NCI-H2171 (cell line): ENCODE results near the gene PAPSS1.
"Not testable (repeated sequence)": the region's sequence is repeated elsewhere in the genome, so short reads cannot be mapped to it uniquely, and the experiment has no call there.

Experiments
- DNase-seq: peaks from one replicate; lab custom pipeline; 2025; lab: John Stamatoyannopoulos, UW

The PAPSS1 gene

DNA sequence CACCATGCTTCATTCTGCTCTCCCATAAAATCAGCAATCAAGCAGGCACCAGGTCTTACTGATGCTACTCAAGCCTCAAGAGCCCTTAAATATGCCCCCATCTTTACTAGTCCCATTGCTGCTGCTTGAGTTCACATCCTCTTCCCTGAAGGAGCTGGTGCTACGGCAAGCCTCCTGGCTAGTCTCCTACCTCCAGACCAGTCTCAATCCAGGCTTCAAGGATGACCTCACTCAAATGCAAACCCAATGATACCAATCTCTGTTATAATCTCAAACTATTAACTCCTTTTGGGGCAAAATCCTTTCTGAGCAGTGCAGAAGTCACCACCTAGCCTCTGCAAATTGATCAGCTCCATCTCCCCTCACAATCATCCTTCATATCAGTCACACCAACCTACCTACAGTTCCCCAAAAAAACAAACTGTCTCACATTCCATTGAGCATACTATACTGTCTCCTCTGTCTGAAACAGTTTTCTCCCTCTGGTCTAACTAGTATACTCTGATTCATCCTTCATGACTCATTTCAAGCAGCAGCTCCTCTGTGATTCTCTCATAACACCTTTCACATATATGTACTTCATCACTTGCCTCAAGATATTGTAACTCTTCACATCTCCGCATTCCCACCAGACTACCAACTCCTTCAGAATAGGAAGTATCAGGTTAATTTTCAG is 30.0 kb downstream of the PAPSS1 start:
- DNase-seq: no peak

DNA sequence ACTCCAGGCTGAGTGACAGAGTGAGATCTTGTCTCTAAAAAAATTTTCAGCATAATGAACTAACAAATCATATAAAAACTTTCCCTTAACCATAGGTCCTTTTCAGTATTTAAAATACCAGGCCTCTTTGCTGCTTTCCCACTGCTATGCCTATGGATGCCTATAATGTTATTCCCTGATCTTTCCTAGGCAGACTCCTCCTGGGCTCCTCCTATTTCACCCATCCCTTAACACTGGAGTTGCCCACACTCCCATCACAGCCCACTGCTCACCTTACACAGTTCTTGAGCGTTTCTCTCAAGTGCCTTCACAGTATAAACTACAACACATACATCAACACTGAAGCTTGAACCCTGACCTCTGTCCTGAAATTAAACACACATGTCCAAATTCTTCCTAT is 31.6 kb downstream of the PAPSS1 start:
- DNase-seq: no peak

DNA sequence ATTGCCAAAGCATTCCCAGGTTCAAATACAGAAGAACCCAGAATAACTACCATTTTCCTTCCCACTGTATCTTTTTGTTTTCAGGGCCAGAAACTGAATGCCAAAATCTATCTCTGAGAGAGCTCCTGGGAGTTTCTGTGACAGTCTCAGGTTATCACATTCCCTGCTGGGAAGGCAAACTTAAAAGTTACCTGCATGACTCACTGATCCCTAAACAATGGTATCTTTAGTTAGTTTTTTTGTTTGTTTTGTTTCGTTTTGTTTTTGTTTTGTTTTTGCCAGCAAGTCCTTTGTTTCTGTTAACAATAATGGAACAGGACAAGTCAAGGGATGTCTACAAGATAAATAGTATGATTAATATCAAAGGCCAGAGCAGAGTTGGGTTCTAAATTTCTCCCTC is 34.3 kb downstream of the PAPSS1 start:
- DNase-seq: no peak

DNA sequence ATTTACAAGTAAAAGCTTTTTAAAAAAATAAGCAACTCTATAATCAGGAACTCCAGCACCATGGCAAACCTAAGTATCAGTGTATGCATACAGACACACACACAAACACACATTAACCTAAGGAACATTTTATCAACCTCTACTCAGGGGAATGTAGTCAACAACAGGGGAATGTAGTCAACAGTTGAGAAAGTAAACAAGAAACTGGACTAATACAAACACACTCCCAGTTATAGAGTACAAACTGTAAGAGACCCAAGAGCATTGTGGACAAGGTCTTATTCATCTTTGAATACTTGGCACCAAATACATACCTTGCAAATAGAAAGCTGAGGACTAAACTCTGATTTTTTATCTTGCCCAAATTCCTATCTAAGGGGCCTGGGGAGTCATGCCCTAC is 36.2 kb downstream of the PAPSS1 start:
- no peak for DNase-seq

DNA sequence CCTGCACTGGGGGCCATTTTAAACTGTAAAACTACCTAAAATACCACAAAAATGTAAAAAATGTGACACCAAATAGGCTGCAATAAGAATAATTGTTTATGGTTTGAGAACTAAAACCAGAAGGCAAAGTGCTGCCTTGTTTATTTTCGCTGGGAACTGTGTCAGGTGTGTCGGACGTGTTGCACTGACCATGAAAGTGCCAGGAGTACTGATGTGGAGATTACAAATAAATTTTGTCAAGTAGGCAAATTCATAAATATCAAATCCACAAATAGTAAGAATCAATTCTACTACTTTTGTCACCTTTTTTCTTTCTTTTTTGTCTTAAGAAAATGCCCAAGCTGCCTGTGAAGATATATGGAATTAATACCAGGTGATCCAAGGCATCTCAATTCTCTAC is 37.7 kb downstream of the PAPSS1 start:
- DNase-seq: no peak

DNA sequence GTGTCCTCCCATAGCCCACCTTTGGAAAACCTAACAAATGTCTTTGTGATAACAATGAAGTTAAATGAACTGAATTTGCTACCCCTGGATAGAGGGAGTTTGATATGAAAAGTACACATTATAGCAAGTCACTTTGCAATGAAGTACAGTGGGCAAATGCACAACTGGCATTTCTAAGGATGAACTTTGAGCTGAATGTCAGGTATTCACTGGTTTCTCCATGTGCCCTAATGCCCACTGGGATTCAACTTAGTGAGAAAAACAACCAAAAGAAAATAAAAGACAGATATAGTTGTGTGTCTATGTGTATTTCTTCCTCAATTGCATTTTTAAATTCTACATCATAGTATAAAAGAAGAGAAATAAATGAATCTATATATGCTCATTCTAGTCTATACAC is 51.0 kb downstream of the PAPSS1 start:
- DNase-seq: no peak

DNA sequence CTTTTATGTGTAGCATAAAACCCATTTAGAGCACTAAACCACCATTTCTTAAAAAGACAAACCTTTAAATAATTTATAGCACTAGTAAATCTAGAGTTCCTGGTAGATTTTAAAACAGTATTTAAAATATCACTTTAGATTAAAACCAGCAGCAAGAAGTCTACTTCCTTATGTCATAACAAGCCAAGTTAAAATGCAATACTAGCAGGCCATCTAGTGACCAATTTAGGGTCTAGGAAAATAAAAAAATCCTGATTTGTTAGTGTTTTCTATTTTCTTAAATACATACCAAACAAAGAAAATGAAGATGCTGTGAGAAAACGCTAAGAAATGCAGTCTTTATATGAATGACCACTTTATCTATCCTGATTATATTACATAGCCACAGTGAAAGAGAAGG is 53.9 kb downstream of the PAPSS1 start:
- DNase-seq: no peak

DNA sequence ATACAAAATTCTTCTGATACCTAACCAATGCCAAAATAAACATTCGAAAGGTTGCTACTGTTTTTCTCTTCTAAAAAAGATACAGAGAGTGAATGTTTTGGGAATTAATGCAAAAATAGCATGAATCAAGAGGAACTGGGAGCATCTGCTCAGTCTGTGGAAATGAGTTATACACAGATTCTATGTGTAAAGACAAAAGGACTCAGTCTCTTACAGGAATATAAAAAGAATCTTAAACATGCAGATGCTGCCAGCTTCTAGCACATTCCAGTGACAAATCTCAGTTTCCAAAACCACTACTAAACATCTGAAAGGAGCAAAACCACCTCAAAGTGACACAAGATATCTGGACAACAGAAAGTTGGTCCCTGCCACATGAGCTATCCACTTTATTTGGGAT is 55.0 kb downstream of the PAPSS1 start:
- no peak for DNase-seq

DNA sequence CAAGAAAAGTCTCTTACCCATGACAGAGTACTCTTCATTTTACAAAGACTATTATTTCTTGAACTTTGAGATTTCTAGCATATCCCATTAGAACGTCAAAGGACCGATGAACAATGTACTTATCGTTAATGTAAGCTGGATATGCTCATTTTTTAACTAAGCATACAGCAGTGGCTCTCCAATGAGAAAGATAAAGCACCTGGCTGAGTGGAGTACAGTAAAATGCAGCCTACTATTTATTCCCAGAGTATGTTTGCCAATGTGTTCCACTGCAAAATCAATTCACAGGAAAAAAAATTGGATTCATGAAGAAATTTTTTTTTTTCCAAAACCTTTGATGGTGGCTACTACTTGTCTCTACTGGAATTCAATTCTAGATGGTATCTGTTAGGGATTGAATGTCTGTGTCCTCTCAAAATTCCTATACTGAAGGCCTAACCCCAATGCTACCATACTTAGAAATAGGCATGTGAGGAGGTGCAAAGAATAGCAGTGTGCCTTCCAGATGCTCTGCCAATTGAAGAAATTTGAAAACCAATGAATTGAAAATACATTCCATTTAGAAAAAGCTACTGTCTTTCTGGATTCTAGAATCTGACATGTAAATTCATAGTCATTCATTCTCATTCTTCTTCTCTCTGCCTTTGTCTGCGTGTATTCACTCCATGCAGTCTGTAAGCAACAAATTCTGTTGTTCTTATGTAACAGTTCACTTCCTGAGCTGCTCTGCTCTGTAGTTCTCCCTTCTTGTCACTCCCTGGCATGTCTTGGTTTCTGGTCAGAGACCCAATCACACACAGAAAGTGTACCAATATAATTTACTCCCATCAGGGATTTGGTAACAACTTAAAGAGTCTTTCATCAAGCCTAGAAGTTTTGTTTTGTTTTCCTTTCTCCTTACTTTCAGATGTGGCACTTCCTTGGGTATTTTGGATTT is 61.4 kb downstream of the PAPSS1 start:
- DNase-seq: no peak

DNA sequence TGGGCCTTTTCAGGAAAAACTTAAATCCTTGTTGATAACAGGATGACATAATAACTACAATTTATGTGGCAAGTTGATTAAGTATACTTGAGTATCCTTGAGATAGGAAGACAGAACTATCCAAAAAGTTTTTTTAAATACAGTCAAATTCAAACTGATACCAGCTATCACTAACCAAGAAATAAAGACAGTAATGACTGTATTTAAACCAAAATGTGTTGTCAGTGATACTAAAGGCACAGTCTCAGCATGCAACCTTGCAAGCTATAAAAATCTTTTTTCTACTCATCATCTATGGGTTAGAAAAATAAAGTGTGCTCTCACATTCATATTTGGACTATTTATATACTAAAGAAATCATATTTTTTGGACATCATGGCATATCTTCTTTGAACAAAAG is 64.7 kb downstream of the PAPSS1 start:
- no peak for DNase-seq

DNA sequence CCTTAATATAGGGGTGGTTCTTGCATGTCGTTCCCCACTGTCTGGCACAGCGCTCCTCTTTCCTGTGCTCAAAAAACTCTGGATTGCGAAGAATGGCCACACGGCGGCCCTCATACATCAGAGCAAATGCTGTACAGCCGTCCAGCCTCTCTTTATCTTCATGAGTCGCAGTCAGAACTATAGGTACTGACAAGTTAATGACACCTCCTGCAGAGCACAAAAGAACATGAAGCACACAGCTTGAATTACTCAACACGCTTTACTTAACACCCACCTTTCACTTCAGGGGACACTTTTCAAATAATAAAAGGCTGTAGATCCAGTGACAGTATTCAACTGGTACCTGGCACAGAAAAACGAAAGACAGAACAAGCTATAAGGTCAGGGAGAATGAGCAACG is 65.3 kb downstream of the PAPSS1 start:
- no peak for DNase-seq

DNA sequence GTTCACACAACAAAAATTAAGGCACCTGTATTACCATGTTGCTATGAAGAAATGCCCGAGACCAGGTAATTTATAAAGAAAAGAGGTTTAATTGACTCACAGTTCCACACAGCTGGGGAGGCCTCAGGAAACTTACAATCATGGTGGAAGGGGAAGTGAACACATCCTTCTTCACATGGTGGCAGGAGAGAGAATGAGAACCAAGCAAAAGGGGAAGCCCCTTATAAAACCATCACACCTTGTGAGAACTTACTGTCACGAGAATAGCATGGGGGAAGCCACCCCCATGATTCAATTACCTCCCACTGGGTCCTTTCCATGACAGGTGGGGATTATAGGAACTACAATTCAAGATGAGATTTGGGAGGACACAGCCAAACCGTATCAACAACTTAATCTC is 68.6 kb downstream of the PAPSS1 start:
- DNase-seq: not testable (repeated sequence)

DNA sequence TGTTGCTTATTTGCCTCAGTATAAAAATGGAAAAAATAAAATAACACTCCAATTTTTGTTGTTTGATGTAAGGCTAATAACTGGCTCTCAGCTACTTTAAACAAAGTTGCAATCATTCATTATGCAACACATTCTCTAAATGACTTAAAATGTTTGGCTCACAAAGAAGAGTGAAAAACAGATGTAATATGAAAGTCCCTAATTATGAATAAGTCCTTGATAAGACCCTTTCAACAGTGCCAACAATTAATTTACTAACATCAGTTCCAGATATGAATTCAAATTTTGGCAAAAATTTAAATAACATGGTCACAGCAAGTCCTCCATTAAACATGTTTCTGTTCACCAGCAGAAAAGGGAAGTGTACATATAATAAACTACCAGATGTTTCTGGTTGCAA is 69.8 kb downstream of the PAPSS1 start:
- DNase-seq: no peak

DNA sequence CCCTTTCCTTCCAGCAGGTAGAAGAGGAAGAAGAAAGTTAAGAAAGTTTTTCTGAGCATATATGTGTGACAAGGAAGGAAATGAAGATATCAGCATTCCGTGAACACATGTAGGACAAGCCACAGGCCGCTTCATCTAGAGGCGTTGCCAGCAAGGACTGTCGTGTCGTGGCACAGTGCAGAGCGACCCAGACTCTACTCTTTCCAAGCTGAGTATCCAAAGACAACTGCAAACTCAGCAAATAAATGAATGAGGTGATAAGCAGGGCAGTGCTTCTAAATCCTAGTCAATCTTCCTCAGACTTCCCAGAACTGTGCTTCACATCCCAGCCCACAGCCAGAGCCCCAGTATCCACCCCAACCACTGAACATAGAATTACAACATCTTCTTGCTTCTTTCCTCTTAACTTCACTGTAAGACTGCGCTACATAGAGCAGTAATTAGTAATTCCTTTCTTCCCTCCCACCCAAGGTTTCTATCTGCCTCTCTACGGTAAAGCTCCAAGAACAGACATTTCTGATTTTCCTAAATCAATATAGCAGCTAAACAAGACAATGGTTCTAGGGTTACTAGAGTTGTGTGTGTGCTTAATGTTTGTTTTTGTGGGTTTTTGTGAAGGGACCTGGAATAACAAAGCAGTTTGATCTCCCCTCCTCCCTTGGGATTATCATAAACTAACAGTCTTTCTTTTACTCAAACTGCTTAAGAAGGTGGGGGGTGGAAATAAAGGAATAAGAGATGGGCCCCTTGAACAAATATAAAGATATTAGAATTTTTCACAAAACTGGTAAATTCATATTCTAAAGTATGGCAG is 71.6 kb downstream of the PAPSS1 start:
- DNase-seq: no peak

DNA sequence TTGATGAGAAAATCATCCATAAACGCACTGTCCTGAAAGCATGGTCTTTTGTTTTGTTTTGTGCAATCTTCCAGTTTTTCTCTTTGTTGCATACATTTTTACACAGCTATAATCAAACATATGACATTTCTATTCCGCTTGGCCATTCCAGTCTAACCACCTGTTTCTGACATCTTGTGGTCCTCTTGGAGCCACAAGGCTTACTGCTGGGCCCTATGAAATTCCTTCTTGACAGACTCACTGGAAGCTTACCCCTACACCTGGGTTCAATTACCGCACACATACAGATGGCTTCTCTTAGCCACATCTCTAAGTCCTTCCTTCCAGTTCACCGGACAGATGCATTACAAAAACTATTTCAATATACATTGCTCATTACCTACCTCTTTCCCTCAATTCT is 72.4 kb downstream of the PAPSS1 start:
- DNase-seq: no peak

DNA sequence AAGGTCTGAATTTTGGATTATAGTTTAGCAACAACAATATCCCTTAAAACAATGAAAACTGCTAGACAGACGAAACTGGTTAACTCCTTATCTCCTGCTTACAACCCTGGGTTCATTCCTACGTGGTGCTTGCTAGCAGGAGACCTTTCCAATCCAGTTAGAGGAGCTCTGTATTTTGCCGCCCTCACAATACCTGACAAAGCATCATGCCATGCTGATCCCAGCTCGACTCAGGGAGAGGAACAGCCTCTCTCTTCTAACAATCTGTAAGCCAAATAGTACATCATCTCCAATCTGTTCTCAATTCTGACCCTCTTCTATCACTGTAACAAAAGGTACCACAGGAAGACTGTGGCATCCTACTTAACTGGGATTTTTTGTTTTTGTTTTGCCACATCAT is 74.4 kb downstream of the PAPSS1 start:
- DNase-seq: no peak

DNA sequence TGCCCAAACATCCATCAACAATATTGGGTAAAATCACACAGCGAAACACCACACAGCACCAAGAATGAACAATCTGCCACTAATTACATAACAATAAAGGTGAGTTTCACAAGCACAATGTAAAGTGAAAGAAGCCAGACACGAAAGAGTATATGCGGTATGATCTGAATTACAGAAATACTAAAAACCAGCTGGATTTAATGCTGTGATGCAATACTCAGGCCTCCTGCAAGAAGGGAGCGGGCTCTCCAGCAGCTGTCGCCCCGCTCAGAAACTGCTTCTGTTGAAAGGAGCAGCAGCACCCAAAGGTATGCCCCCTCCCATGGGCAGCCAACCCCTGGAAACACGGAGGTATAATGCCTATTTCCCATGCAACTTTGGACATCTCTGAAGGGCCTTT is 77.0 kb downstream of the PAPSS1 start:
- DNase-seq: no peak

DNA sequence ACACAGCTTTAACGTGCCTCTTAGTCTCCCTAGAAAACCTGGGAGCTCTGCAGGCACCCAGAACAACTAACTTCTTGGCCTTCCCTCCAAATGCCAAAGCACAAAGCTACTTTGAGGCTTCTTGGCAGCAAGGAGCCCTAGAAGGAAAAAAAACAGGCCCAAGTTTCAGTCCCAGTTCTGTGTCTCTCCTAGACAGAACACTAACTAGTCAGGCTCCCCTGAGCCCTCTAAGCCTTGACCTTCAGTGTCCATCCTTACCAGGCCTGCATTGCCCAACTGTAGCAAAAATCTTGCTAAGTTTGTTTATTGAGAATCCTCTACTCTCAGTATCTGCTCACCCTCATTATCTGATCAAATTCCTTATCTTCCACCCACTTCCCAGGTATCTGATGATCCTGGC is 79.2 kb downstream of the PAPSS1 start:
- no peak for DNase-seq

DNA sequence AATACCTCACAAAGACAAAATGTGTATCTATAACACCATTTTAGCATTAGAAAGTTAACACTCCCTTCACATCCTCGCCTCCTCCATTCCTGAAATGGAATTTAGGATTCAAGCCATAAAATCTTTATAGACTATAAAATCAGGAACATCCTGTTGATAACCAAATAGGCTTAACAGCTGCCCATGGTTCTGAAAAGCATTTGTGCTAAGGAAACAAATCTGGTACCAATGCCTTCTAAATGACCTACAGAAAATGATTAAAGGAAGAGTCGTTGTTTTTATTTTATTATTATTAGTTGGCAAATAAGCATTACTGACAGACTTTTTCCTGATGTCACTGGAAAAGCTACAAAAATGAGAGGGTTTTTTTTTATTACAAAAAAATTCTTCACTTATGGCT is 79.8 kb downstream of the PAPSS1 start:
- no peak for DNase-seq

DNA sequence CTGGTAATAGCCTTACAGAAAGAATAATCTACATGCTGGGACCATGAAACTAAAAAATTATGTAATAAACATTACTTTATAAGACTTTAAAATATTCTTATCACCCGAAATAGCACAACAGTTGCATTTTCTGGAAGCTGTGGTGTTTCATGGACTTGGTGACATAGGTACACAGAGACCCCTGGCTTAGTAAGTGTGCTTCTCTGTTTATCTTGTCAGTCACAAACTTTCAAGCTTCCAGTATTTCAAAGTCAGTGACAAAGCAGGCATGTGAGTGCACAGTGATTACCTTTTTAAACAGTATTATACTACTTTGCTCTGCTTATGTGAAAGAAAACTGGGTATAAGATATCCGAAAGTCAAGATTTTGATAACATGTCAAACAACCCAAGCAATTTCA is 84.3 kb downstream of the PAPSS1 start:
- no peak for DNase-seq

DNA sequence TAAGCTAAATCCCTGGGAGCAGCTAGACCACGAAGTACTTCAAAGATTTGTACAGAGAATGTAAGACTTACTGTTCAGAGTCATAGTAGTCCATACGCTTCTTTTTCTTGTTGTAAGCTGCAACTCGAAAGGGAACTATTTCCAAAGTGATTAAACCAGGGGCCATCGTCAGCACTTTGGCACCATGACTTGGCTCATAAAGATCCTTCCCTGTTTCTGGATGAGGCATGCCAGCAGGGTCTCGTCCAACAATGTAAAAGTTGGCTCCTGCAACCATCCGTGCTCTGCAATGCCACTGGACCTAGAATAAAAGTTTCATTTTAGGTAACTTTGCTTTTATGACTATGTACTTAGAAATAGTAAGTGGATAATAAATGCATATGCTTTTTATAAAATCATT is 88.5 kb downstream of the PAPSS1 start:
- no peak for DNase-seq

DNA sequence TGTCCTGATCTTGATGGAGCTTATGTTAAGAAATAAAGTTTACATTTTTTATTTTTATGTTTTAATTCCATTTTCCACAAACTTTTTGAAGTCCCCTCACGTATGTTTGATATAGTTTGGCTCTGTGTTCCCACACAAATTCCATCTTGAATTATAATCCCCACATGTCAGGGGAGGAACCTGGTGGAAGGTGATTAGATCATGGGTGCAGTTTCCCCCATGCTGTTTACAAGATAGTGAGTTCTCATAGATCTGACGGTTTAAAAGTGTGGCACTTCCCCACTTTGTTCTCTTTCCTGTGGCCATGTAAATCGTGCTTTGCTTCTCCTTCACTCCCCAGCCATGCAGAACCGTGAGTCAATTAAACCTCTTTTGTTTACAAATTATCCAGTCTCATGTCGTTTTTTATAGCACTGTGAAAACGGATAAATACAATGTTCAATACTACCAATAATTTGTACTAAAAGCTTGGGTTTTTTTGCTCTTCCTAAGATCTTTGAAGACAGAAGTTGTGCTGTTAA is 89.8 kb downstream of the PAPSS1 start:
- no peak for DNase-seq

DNA sequence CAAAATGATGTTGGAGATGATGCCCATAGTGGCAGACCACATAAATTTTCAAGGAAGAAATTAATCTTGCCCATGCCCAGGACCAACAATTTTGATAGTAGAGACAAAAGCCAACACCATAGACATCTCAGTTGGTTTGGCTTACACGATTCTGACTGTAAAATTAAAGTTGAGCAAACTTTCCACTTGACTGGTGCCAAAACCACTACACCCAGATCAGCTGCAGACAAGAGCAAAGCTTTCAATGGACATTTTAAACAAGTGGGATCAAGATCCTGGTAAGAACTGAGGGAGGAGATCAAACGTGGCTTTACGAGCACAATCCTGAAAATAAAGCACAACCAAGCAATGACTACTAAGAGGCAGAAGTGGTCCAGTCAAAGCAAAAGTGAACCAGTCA is 90.7 kb downstream of the PAPSS1 start:
- DNase-seq: no peak
